Kidney glomerular epithelial cell (primary cell): ENCODE measurements around the gene INPP4B.

Experiments
- DNase-seq: peaks from one replicate; lab custom pipeline; 2025; lab: John Stamatoyannopoulos, UW

The INPP4B gene

GRCh38 chr4:142348613-142349021 lies 497.5 kb downstream of the INPP4B start:
- DNase-seq, result no peak

GRCh38 chr4:142347241-142347640 lies 498.9 kb downstream of the INPP4B start:
- no peak for DNase-seq

- no peak for DNase-seq
These were observed 500.2 kb downstream of the INPP4B start for GRCh38 chr4:142345924-142346323.

- DNase-seq, result no peak
These were observed 504.8 kb downstream of the INPP4B start for GRCh38 chr4:142341268-142341667.

- DNase-seq, result no peak
These were observed 507.0 kb downstream of the INPP4B start for GRCh38 chr4:142339053-142339452.

GRCh38 chr4:142336251-142336934 lies 509.7 kb downstream of the INPP4B start:
- DNase-seq, result no peak

- DNase-seq, result no peak
These were observed 511.2 kb downstream of the INPP4B start for GRCh38 chr4:142334931-142335330.

GRCh38 chr4:142331646-142332045 lies 514.5 kb downstream of the INPP4B start:
- DNase-seq, result no peak

- DNase-seq, result no peak
These were observed 515.0 kb downstream of the INPP4B start for GRCh38 chr4:142331132-142331531.

- no peak for DNase-seq
These were observed 515.8 kb downstream of the INPP4B start for GRCh38 chr4:142330311-142330710.

GRCh38 chr4:142329313-142329712 lies 516.8 kb downstream of the INPP4B start:
- DNase-seq, result no peak

GRCh38 chr4:142326181-142326580 lies 519.9 kb downstream of the INPP4B start:
- no peak for DNase-seq

GRCh38 chr4:142324572-142324971 lies 521.5 kb downstream of the INPP4B start:
- DNase-seq, result no peak

GRCh38 chr4:142322996-142323395 lies 523.1 kb downstream of the INPP4B start:
- DNase-seq, result no peak

- DNase-seq, result no peak
These were observed 527.8 kb downstream of the INPP4B start for GRCh38 chr4:142318280-142318679.

GRCh38 chr4:142316913-142317312 lies 529.2 kb downstream of the INPP4B start:
- DNase-seq, result no peak

GRCh38 chr4:142316025-142316424 lies 530.1 kb downstream of the INPP4B start:
- DNase-seq, result no peak

- DNase-seq, result no peak
These were observed 531.4 kb downstream of the INPP4B start for GRCh38 chr4:142314686-142315085.

GRCh38 chr4:142314247-142314646 lies 531.9 kb downstream of the INPP4B start:
- no peak for DNase-seq

GRCh38 chr4:142312391-142312790 lies 533.7 kb downstream of the INPP4B start:
- no peak for DNase-seq

GRCh38 chr4:142311916-142312315 lies 534.2 kb downstream of the INPP4B start:
- no peak for DNase-seq

- no peak for DNase-seq
These were observed 536.3 kb downstream of the INPP4B start for GRCh38 chr4:142309772-142310171.

GRCh38 chr4:142307857-142308256 lies 538.2 kb downstream of the INPP4B start:
- no peak for DNase-seq

- no peak for DNase-seq
These were observed 548.8 kb downstream of the INPP4B start for GRCh38 chr4:142297313-142297712.
